GM18858 (cell line): Measurements from ENCODE around the gene EDN3.

Source experiments
- ATAC-seq: cut with Tn5 transposase; IDR thresholded peaks from one replicate; pipeline ENCODE4 v1.9.1; 2021; ENCODE audit not compliant: unreplicated experiment

The EDN3 gene

DNA sequence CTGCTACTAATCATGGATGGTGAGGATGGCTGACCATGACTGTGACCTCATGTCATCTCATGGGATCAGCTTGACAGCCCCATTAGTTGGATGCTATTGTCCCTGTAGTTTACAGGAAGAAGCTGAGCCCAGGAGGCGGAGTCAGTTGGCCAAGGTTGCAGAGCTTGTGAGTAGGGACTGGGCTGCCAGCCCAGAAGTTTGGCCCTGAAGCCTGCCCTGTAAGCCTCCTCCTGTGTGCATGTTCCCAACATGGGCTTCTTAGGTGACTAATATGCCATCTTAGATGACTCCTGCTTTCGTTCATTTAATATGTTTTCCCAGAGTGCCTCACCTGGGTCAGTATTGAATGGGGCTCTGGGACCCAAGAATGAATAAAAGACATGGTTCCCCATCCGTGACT lies 6.9 kb downstream of the EDN3 start:
- ATAC-seq, result no peak

- no peak for ATAC-seq
Measured at GRCh38 chr20:59308493-59309201, 8.2 kb downstream of the EDN3 start.

DNA sequence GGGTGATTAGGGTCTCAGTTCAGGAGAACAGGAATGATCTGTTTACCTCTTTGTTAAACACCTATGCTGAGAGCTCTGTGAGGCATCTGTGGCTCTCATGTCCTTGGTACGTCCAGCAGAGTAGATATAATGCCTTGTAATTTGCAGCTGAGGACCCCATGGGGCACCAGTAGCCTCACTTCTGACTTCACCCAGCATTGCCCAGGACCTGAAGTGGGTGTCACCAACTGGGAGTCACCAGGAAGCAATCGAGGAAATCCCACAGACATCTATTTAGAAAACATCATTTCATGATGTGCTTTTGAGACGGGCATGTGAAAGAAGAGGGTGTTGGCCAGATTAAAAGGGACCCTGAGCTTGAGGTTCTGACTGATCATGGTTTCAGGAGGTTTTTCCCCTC lies 8.8 kb downstream of the EDN3 start:
- ATAC-seq, result no peak

DNA sequence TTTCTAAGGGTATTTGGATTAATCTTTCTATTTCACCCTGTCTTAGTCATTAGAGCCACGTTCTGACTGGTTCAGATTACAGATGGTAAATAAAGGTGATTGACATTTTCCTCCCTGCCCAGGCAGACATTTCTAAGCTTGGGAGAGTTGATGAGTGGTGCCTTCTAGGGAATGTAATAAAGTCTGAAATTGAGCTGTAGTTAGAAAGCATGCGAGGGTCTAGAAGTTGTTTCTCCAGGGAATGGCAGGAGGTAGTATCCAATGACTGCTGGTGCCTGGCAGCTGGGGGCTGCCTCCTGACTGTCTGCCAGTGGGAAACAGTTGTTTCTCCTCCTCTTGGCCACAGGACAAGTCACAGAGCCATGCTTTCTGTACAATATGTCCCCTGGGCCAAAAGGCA lies 14.6 kb downstream of the EDN3 start:
- ATAC-seq, result no peak

GRCh38 chr20:59316911-59317731 lies 16.7 kb downstream of the EDN3 start:
- ATAC-seq, result no peak

- no peak for ATAC-seq
Measured at GRCh38 chr20:59318201-59318790, 17.9 kb downstream of the EDN3 start.

DNA sequence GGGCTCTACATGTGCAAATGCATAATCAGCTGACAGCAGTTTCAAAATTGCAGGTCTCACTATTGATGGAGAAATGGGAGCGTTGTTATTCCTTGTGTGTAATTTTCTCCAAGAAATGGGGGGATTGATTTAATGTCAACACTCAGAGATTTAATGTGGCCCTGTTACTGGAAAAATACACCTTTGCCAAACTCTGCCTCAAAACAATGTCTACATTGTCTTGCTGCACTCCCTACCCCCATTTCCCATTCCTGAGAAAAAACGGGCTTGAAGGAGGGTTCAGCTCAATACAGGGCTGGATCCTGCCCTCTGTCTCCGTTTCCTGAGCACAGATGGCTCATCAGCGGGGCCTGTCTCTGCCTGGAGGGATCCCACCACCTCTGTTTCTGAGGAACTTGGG lies 18.4 kb downstream of the EDN3 start:
- ATAC-seq, result no peak

GRCh38 chr20:59320426-59320825 lies 20.0 kb downstream of the EDN3 start:
- no peak for ATAC-seq

- ATAC-seq, result no peak
Measured at GRCh38 chr20:59320854-59321647, 20.6 kb downstream of the EDN3 start.

DNA sequence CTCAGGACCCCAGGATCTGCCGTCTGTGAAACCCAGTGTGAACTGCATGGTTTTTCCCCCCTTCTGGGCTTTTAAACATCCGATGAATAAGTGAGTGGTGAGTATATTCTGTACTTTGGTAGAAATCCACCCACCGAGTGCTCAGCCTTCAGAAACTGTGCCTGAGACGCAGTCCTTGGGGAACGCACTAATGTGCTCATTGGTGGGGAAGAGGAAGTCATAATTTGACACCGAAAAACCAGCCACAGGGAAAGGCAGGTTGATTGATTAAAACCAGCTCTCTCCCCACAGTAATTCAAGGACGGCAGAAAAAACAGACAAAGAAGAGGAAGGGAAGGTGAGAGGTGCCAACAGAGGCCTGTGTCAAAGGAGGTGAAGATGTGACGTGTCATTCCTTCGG lies 21.7 kb downstream of the EDN3 start:
- no peak for ATAC-seq

DNA sequence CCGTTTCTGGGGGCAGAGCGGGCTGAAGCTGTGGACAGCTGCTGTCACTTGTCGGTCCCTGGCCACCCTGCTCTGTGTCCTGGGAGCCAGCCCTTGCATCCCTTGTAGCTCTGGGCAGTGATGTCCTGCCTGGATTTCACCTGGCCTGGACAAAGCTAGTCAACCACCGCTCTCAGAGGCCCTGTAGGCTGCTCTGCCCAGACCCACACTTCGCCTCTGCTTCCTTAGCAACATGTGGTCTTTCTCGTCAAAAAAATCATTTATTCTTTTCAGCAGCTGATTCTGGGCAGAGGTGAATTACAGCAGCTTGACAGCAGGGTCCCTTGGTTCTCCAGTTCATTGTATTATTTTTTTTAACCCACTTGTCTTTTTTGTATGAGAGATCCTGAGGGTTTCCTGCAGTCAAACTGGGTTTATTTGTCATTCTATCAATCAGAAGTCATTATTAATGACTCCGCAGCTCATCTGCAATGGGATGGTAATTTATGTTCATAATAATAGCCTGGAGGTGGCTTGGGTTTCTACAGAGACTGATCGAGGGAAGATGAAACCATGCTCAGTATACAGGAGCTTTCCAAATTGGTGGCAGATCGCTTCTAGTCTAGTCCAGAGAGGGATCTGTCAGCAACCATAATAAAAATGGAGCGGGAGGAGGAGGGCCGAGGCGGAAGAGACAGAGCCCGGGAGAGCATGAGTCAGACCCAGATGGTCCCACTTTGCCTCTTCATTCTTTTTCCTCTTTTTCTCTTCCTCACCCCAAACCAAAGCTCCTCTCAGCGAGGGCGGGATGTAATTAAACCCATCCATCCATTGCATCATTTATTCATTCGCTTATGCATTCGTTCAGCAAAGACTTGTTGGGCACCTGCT lies 22.4 kb downstream of the EDN3 start:
- no peak for ATAC-seq

GRCh38 chr20:59323731-59324130 lies 23.3 kb downstream of the EDN3 start:
- no peak for ATAC-seq

DNA sequence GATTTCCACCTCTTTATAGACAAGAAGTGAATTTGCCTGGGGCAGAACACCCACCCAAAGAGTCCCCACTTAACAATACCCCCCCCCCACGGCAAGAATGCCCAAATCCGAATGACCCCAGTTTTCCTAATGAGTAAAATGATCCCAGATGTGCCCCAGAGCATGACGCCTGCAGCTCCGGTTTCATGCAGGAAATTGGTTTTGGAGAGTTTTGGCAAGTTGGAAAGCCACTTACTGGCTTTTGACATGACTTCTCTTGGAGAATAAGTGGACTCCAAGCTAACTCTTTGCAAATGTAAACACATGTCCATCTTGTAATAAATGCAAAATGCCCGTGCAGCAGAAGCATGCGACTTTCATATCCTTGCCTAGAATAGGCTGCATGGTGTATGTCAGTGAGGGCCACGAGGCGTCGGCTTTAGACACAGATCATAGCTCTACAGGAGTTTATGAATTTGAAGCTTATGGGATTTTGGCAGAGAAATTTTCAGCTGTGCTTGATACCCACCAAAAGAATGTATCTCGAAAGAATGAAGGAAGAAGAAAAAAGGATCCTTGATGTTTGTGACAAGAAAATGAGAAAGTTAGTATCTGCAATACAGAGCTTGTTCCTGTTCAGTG lies 24.2 kb downstream of the EDN3 start:
- no peak for ATAC-seq

DNA sequence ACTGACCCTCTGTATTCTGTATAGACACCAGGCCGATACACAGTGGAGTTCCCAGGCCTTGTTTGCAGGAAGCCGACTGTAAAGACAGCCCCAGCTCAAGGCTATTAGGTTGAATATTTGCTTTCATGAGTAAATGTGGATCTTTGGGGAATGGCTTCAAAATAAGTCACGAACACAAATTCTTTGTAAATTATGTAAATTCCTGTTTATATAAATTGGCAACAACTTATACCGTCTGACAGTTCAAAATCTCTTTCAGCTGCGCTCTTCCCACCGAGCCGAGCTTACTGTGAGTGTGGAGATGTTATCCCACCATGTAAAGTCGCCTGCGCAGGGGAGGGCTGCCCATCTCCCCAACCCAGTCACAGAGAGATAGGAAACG lies 24.7 kb downstream of the EDN3 start:
- no peak for ATAC-seq

- no peak for ATAC-seq
Measured at GRCh38 chr20:59326188-59326587, 25.8 kb downstream of the EDN3 start.

DNA sequence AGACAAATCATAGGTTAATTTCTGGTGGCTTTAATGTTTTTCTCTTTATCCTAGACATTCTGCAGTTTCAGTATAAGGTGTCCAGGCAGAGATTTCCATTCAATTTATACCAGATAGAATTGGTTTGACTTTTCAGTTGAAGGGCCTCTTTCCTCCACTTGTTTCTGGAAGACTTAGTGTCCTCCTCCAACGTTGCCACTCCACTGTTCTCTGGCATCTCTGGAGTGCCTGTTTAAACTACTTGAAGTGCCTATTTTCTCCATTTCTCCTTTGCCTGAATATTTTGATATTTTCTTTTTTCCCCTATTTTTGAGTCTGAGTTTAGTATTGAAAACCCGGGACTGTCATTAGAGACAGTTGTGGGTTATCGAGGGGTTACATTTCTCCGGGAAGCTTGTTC lies 27.7 kb downstream of the EDN3 start:
- ATAC-seq, result no peak

DNA sequence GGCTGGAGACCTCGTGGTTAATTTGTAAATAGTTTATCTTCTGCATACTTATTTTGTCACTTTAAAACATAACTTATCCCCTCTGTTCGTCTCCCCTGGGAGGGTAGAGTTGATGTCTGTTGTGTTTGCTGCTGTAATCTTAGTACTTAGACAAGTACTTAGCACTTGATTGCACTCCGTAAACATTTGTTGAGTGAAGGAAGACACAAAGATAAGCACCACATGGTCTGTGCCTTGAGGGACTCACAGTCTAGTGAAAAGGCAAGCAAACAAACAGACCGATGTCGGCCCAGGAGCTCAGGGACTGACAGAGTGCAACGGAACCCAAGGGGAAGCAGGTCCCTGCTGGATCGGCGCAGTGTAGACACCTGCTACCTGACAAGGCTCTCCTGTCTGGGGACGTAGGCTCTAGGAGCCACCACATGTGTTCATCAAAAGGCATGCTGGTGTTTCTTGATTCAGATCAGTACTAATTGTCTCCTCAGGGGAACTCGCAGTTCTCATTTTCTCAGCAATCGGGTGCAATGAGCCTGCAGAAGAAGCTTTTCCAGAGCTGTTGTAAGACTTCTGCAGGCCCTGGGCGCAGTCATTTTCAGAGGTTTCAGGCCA lies 31.4 kb downstream of the EDN3 start:
- ATAC-seq, result no peak

DNA sequence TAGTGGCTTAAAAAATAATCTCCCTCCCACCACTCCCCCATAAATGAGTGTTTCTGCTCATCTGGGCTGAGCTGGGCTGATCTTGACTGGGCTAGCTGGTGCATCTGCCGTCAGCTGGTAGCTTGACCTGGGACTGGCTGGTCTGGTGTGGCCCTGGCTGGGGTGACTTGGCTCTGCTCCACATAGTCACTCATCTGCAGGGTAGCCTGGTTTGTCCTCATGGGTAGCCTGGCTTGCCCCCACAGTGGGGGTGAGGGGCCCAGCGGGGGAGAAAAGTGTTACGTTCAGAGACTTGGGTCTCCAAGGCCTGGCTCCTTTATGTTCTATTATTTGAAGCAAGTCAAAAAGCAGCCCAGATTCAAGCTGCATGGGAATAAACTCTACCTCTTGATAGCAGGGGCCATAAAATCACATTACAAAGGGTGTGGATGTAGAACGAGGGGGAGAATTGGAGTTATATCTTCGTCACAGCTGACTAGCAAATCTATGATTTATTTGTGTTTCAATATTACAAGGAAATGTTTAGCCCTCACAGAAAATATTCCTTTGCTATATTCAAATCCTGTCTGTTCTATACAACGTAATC lies 32.9 kb downstream of the EDN3 start:
- ATAC-seq, result no peak

GRCh38 chr20:59333951-59334350 lies 33.5 kb downstream of the EDN3 start:
- no peak for ATAC-seq
